GM19468 (cell line): ENCODE measurements around the gene TARS3.
"Not testable (repeated sequence)": the region's sequence is repeated elsewhere in the genome, so short reads cannot be mapped to it uniquely, and the experiment has no call there.

ENCODE experiments used
- ATAC-seq: cut with Tn5 transposase; IDR thresholded peaks from one replicate; pipeline ENCODE4 v1.9.1; 2021; ENCODE audit warnings: mild to moderate bottlenecking, moderate library complexity, moderate number of reproducible peaks; ENCODE audit not compliant: unreplicated experiment; ENCODE audit errors: extremely low read depth

Gene TARS3

DNA sequence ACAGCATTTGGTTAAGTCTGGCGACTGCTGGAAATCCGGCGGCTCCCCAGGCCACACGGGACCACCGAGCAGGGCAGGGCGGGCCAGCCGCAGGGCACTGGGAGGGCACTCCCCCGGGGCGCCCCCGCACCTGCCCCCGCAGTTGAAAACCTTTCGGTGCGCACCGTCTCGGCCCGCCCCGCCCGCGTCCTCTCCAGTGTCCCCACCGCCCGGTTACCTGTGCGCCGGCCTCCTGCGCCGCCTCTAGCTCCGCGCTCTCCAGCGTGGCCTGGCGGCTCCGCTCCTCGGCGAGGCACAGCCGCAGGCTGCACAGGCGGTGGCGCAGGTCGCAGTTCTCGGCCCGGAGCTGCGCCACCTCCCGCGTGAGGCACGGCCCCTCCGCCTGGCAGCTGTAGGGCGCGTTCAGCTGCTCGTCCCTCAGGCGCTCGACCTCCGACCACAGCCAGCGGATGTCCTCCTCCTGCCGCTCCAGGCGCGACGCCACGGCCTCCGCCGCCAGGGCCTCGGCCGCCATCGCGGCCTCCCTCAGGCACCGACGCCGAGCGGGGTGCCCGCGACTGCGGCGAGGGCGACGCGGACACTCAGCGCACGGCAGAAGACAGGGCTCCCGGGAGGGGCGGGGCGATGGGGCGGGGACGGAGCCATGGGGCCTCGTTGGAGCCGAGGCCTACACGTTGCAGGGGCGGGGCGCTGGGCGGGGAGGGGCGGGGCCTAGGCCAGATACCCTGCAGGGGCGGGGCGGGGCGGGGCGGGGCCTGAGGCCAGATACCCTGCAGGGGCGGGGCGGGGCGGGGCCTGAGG, at the start of gene TARS3:
Gene TARS3, minus strand, starts transcription at position 600 of the 801 bp plus-strand sequence. Its CDS starts 86 bp downstream, at position 514.
- ATAC-seq = peak; percentile 83

DNA sequence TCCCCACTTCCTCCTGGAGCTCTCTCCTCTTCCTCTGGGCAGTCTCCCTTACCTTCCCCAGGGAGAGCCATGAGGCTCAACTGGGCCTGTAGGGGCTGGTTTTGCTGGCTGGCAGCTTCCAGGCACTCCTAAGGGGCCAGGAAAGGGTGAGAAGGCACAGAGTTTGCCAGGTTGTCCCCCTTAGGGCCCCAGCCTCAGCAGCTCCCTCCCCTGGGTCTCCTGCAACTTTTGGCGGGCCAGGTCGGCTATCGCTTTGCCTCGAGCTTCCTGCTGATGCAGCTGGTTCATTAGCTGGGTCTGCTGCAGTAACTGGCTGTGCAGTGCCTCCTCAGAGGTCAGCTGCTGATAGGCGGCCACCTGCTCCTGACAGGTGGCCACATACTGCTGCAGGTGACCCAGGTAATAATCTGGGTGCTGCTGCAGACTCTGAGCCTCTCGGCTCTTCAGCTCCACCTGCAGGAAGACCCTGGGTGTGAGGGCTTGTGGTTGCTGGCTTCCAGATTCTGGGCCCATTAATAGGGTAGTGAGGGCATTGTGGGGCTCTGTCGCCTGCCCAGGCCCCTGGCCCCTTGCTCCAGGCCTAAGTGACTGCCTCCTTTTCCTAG, 49.3 kb upstream of the TARS3 start:
- no peak for ATAC-seq

DNA sequence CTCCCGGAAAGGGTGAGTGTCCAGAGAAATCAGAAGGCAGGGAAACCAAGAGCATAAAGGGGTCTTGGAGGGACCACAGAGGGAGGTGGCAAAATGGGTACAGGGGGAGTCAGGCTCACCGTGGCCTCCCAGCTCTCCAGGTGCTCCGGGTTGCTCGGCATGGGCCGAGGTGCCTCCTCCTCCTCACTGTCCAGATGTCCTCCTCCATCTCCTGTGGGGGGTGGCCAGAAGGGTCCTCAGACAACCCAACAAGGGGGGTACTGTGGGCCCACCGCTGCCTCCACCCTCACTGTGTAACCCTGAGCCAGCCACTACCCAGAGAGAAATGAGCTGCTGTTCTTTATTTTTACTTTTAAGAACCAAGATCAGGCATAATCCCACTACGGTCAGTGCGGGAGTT, 48.6 kb upstream of the TARS3 start:
- ATAC-seq = no peak

DNA sequence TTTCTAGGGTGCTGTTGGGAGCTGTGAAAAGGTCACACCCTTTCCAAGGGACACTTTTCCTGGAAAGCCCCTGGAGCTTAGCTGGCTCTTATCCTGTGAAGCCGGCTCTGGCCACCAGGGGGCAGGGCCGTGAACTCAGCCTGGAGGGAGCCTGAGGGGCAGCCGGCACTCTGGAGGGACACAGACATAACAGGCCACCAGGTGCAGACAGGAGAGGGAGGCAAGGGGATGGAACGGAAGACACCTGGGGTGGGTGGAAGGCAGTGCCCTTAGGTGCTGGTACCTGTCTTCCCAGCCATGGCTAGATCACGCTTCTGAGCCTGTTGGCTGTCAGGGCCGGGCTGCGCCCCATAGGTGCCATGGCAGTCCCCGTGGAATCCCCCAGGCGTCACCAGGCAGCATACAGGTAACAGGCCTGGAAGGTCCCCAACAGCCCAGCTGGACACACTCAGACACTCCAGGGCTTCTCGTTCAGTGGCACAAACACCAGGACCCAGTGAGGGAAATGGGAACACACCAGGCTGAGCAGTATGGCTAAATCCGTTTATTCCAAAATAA, 42.9 kb upstream of the TARS3 start:
- ATAC-seq = not testable (repeated sequence)

DNA sequence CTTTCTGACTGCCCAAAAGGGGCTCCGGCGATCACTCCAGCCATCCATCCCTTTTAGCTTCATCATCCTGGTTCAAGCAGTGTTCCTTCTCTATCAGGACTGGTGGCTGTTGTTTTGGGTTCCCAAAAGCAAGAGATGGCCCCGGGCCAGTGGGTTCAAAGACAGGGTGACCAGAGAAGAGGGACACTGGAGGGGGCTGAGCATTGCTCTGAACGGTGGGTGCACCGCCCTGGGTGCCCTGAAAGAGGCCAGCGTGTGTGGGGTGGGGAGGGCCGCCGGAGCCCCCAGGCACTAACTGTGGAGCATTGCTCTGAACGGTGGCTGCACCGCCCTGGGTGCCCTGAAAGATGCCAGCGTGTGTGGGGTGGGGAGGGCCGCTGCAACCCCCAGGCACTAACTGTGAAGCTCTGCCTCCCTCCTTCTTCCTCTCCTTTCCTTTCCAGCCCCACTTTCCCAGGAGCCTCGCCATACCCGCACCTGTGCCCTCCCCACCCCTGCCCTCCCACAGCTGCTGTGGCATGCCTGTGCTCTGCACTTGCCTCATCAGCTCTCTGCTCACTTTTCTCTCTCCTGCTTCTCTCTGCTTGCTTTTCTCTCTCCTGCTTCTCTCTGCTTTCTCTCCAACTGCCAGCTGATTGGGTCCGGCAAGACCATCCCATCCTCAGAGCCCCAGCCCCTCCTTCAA, 41.6 kb upstream of the TARS3 start:
- ATAC-seq = no peak

DNA sequence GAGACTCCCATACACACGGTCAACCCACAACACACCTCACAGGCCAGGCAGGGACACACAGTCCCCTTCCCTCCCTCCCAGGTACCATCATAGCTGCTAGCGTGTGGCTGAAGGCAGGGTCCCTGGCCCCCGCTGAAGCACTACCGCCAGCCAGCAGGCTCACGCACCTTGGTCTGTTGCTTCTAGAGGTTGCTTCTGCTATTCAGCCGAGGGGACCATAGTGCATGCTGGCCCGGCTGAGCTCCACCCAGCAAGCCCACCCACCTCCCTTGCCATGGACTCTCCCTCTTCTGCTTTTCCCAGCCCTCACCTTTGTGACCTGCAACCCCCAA, 41.0 kb upstream of the TARS3 start:
- ATAC-seq = not testable (repeated sequence)

DNA sequence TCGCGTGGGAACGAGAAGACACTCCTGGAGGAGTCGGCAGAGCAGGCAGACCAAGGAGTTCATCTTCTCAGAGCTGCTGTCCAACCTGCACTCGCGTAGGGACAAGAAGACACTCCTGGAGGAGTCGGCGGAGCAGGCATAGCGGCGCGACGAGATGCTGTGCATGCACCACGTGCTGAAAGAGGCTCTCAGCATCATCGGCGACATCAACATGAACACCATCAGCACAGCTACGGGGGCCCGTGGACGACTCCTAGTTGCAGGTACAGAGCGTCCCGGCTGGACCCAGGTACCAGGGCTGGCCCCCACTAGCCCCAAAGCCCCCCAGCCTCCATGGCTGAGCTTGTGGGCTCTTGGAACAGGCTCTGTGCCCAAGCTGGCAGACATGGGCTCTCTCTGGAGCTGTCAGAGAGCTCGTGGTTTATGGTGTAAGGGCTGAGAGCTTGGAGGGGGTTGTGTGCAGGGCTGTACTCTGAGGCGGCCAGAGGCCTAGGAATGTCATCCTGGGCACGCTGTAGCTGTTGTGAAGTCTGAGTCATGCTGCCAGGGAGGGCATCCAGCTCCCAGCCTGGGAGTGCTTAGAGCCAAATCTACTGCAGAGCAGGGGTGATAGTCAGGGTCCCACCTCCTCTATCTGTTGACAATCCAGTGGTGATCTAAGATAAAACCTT, 40.5 kb upstream of the TARS3 start:
- not testable (repeated sequence) for ATAC-seq

DNA sequence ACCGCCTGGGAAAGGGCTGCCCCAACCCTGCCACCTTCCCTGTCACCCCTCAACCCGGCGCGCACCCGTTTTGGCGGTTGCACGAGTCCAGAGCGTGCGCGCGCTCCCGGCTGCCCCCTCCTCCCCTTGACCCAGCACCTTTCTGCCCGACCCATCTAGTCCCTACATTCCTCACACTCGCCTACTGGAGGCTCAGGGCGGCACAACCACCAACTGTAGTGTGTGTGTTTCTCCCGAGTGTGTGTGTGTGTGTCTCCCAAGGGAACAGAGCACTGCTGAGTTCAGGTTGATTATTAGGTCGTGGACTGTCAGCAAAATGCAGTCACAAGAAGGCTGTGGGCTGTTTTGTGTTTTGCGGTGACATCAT, 22.4 kb upstream of the TARS3 start:
- not testable (repeated sequence) for ATAC-seq

DNA sequence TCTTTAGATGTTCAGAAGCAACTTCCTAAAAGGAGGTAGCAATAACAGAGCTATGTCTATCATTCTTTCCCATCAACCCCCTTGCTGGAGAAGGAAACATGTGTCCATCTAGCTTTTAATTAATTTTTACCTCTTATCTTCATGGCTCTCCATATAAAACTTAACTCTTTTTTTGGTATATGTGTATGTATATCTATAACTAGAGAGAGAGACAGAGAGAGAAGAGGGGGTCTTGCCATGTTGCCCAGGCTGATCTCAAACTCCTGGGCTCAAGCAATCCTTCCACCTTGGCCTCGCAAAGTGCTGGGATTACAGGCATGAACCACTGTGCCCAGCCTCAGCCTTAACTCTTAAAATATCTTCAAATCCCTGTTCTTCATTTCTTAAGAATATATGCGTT, 10.6 kb upstream of the TARS3 start:
- ATAC-seq = not testable (repeated sequence)

DNA sequence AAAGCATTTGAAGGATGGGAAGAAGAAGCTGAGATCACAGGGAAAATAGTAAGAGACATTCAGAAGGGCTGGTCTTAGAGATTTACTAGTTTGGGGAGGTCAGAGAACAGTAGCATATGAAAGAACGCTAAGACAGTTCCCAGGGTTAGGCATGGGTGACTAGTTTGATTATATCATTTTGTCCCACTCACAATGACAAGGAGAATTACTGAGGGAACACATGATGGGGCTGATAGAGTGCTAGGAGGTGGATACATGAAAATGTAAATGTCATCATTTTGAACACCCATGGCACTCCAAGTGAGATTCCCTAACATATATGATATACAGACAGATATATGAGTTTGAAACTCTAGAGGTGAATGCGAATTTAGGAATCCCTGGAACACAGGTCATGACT, 9.3 kb upstream of the TARS3 start:
- no peak for ATAC-seq

DNA sequence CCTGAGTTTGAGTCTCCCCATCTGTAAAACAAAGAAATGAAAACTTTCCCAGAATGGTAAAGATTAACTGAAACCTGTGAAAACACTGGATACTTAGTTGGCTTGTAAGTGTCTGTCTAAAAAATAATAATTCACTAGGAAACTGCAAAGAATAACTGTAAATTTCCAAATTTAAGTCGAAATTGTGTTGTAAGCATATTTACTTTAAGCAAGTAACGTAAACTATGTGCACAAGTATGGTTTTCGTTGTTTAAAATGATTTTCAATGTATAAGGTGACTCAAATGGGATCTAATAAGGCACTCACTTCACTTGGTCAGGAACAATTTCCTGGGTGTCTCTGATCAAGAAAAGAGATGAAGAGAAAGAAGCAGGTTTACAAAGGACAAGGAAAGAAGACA, 8.5 kb upstream of the TARS3 start:
- no peak for ATAC-seq

DNA sequence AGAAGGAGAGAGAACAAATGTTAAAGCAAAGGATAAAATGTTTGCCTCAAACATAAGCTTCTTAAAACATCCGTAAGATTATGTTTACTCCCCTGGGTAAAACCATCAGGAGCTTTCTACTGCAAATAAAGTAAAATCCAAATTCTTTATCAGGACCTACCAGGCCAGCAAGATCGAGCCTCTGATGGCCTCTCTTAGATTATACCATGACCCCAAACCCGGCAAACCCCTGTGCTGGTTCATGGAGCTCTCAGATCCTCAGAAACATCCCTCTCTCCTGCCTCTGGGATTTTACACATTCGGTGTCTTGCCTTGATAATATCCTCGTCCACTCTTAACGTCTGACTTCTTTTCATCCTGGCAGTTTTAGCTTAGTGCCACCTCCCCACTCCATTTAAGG, 7.5 kb upstream of the TARS3 start:
- ATAC-seq = no peak

DNA sequence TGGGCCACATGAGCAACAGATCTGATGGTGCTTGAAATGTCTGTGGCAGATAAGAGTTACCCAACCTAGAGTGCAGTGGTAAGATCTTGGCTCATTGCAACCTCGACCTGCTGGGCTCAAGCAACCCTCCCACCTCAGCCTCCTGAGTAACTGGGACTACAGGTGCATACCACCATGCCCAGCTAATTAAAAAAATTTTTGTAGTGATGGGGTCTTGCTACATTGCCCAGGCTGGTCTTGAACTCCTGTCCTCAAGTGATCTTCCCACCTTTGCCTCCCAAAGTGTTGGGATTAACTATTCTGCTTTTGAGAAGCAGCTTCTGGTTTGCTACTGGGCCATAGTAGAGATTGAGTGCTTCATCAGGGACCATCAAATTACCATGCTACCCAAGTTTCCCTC, 2.9 kb upstream of the TARS3 start:
- no peak for ATAC-seq

DNA sequence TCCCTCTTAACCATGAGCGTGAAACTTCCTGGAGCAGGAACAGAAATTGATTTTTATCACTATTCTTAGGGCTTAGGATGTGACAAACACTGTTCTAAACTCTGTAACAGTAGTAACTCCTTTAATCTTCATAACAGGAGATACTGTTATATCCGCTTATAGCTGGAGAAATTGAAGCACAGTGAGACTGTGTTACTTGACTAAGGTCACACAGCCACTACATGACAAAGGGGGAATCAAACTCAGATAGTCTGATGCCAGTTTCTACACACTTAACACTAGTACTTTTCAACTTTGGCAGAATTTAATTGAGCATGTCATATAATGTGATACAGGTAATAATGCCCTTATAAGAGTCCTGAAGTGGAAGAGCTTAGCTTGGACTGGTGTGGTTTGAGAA, 800 bp upstream of the TARS3 start:
- ATAC-seq = no peak

DNA sequence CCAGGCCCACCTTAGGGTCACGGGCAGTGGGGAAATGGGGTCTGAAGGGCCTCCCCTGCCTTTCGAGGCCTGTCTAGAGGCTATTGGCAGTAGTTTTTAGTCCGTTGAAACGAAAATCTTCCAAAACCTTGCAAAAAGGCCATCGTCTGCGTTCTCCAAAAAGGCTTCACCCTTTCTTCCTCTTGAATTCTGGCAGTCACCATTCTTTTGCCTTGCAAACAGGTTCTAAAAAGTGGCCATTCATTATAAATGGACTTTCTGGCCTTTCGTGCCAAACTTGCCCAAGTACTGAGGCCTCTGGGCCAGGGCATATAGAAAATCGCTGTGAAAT, 367 bp upstream of the TARS3 start:
- no peak for ATAC-seq

DNA sequence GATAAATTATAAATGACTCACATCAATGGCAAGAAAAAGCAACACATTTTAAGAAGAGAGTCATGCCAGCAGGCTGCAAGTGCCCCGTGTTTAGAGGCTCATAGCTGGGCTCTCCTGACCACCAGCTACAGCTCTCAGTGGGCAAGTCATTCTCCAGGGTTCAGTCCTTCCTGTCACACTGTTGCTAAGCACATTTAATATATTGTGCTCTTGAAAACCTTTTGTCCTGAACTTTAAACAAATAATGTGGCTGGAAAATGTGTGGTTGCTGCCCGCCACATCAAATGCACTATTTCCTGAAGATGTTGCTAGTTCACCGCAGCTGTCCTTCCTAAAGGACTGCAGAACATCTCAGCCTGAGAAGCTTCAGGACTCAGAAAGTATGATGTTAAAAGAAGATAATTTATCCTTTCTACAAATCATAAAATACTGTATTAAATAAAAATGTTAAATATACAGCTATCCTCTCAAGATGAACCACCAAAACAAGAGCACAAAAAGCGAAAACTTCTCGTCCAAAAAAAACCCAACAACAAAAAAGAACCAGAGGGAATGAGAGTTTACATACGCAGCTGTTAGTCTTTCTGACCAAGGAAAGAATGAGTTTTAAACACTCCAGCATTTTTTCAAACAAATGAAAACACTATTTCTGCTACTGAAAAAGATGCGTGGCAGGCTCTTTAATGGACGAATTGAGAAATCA, 951 bp downstream of the TARS3 start:
- ATAC-seq = no peak

DNA sequence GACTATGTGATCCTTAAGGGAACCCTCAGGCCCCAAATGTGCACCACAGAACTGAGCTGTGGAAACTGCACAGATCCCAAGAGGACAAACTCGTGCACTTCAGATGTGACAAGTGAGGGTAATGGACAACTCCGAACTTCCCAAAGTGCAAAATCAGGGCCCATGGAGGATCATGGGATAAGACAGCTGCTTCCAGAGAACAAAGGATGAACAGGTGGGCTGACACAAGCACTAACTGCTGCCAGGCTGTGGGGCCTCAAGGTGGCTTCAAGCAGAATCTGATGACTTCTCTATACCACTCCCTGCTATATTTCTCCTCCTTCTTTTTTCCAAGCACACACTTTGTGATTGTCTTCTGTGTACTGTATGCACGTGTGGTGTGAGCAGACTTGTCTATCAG, 5.4 kb downstream of the TARS3 start:
- no peak for ATAC-seq

DNA sequence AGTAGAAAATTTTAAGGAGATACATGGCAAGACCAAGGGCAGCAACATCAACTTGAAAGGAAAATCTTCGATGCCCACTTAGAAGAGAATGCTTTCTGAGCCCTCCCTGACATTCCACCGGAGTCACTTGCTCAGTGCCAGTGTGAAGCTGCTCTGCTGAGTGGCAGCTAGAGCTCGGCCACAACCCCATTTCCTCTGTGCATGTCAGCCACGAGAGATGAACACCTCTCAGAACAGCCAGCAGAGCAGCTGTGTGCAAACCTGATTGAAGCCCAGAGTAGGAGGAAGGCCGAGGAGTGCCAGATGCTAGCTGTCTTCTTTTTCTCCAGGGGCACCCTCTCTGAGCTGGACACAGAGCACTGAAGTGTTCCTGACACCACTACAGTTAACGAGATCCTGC, 12.2 kb downstream of the TARS3 start:
- no peak for ATAC-seq

DNA sequence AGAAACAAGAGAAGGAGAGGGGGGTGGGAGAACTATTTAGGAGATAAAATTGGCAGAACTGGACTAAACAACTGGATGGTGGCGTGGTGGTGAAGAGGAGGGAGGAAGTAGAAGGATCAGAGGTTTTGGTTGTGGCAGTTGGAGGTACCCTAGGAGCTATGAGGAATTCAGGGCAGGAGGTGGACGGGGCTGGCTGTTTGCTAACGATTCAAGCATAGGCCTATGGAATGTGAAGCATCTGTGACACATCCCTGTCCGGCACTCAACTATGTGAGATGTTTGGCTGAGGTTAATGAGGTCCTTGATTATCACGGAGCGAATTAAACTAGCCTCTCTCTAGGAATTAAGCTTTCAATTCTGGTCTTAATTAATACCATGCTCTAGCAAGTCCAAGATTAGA, 13.5 kb downstream of the TARS3 start:
- ATAC-seq = no peak

DNA sequence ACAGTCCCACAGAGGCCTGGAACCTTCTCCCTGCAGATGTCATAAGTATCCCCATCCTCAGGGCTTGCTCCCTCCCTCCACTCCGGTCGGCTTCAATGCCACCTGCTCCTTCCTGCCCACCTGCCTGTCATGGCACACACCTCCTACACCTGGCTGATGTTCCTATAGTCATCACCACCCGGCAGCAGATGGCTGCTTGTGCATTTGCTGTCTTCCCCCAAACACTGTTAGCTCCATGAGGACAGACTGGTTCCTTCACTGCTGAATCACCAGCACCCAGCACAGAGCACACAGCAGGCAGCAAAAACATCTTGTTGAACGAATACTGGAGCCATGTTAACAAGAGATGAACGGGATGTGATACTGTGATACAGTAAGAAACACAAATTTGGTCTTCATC, 14.8 kb downstream of the TARS3 start:
- no peak for ATAC-seq
